ENCODE measurements around the gene FRMPD1. TPM values are rescaled to one million over a fixed set of nuclear protein-coding genes. Genes with fewer than 3 reads are reported as not detected.

FRMPD1 gene
- polyA plus RNA-seq, 1 donor from 2014 or later: 0.35 TPM

- Histone ChIP-seq H3K9me3 (ENCODE audit: low read length) (no peaks in the 10 kb centered on the region), H3K4me3 (ENCODE audit: low read length) (no peak overlapping the region), H3K79me2 (replicated peaks; ENCODE audit: insufficient read depth, low read length) (no peaks in the 10 kb centered on the region), H3K27me3 (ENCODE audit: insufficient read depth, low read depth, low read length) (no peaks in the 10 kb centered on the region), H3K27ac (ENCODE audit: low read length) (no peak overlapping the region), H3K36me3 (ENCODE audit: insufficient read depth, low read length) (no peaks in the 10 kb centered on the region), H4K20me1 (ENCODE audit: insufficient read depth) (no peaks in the 10 kb centered on the region), H3K9me2 (ENCODE audit: insufficient read depth, low read length) (no peaks in the 10 kb centered on the region), H2AFZ (ENCODE audit: low read depth, low read length) (no peak overlapping the region), H3K4me2 (ENCODE audit: low read length) (no peak overlapping the region), H3F3A (ENCODE audit: insufficient read depth, low read length, poor library complexity, severe bottlenecking) (no peaks in the 10 kb centered on the region), H3K9ac (ENCODE audit: low read length) (no peak overlapping the region)
- TF ChIP-seq RAD21 (conservative IDR thresholded peaks at IDR 0.05) (no peak), EZH2 (IDR thresholded peaks at IDR 0.05; ENCODE audit: borderline replicate concordance, insufficient read depth, low read length, poor library complexity, severe bottlenecking) (no peak), TAF1 (IDR thresholded peaks at IDR 0.05; ENCODE audit: low read depth) (no peak), REST (IDR thresholded peaks at IDR 0.05; ENCODE audit: borderline replicate concordance) (no peak), EP300 (conservative IDR thresholded peaks at IDR 0.05; ENCODE audit: poor library complexity, severe bottlenecking) (no peak), SMC3 (conservative IDR thresholded peaks at IDR 0.05; ENCODE audit: poor library complexity) (no peak), CTCF (IDR thresholded peaks at IDR 0.05; ENCODE audit: poor library complexity, severe bottlenecking) (no peak), MXI1 (conservative IDR thresholded peaks at IDR 0.05; ENCODE audit: poor library complexity, severe bottlenecking) (no peak), POLR2AphosphoS5 (IDR thresholded peaks at IDR 0.05) (no peak)
Observed at GRCh38 chr9:37617161-37617560, 33.6 kb upstream of the FRMPD1 start.

- Histone ChIP-seq H3K4me3 (ENCODE audit: low read length) (no peak overlapping the region), H3K9me3 (ENCODE audit: low read length) (no peaks in the 10 kb centered on the region)
Observed at GRCh38 chr9:37617832-37618231, 32.9 kb upstream of the FRMPD1 start.

More at GRCh38 chr9:37617832-37618231, 32.9 kb upstream of the FRMPD1 start:
- H3K9ac ChIP-seq (ENCODE audit: low read length): no peak overlapping the region
- no peaks in the 10 kb centered on the region for H3K79me2 ChIP-seq (replicated peaks; ENCODE audit: insufficient read depth, low read length)
- H3K27ac ChIP-seq (ENCODE audit: low read length): no peak overlapping the region
- no peak overlapping the region for H3K4me2 ChIP-seq (ENCODE audit: low read length)
- no peak overlapping the region for H2AFZ ChIP-seq (ENCODE audit: low read depth, low read length)
- H3K9me2 ChIP-seq (ENCODE audit: insufficient read depth, low read length): no peaks in the 10 kb centered on the region
- TF ChIP-seq TAF1 (IDR thresholded peaks at IDR 0.05; ENCODE audit: low read depth) (no peak), REST (IDR thresholded peaks at IDR 0.05; ENCODE audit: borderline replicate concordance) (no peak), EZH2 (IDR thresholded peaks at IDR 0.05; ENCODE audit: borderline replicate concordance, insufficient read depth, low read length, poor library complexity, severe bottlenecking) (no peak), MXI1 (conservative IDR thresholded peaks at IDR 0.05; ENCODE audit: poor library complexity, severe bottlenecking) (no peak), CTCF (IDR thresholded peaks at IDR 0.05; ENCODE audit: poor library complexity, severe bottlenecking) (no peak), POLR2AphosphoS5 (IDR thresholded peaks at IDR 0.05) (no peak), SMC3 (conservative IDR thresholded peaks at IDR 0.05; ENCODE audit: poor library complexity) (no peak), RAD21 (conservative IDR thresholded peaks at IDR 0.05) (no peak), EP300 (conservative IDR thresholded peaks at IDR 0.05; ENCODE audit: poor library complexity, severe bottlenecking) (no peak)
- no peaks in the 10 kb centered on the region for H3K36me3 ChIP-seq (ENCODE audit: insufficient read depth, low read length)
- H3F3A ChIP-seq (ENCODE audit: insufficient read depth, low read length, poor library complexity, severe bottlenecking): no peaks in the 10 kb centered on the region
- H4K20me1 ChIP-seq (ENCODE audit: insufficient read depth): no peaks in the 10 kb centered on the region
- no peaks in the 10 kb centered on the region for H3K27me3 ChIP-seq (ENCODE audit: insufficient read depth, low read depth, low read length)
